Measurements from ENCODE around the gene NR1D1. TPM values are rescaled to one million over a fixed set of nuclear protein-coding genes. Genes with fewer than 3 reads are reported as not detected.

Gene NR1D1
- polyA plus RNA-seq, 1 of the 3 experiments (the other 2 are of a cell fraction) = 6.5 TPM

DNA sequence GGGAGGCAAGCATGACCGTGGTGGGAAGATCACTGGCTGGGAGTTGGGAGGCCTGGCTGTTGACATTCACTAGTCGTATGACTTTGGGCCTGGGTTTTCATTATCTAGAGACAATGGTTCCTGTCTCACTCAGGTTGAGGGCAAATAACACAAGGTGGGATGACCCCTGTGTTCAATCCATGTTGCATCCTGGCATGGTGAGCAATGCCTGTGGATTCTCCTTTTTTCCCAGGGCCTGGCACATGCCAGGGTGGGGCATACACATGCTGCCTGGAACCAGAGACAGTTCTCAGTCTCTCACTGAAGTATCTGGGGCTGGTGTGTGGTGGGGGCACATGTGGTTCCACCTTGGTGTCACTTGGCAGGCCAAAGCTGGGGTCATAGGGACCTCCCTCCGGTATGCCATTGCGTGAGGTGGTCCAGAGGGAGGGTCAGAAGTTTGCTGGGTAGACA is 32.2 kb downstream of the NR1D1 start:
- peak overlapping the region in 1 of 2 experiments; percentile 26; a peak in 2 of 4 replicates for H3K4me3 ChIP-seq (ENCODE audit: low read depth in 2 of 2, low read length in 1 of 2)
- peak overlapping the region; percentile 81 for H3K4me2 ChIP-seq
- no peak for TF ChIP-seq FOXM1 (IDR thresholded peaks at IDR 0.05; ENCODE audit: low read depth)
- TF ChIP-seq GABPA (IDR thresholded peaks at IDR 0.05; ENCODE audit: low read depth) = no peak
- TF ChIP-seq, protein P1, sequence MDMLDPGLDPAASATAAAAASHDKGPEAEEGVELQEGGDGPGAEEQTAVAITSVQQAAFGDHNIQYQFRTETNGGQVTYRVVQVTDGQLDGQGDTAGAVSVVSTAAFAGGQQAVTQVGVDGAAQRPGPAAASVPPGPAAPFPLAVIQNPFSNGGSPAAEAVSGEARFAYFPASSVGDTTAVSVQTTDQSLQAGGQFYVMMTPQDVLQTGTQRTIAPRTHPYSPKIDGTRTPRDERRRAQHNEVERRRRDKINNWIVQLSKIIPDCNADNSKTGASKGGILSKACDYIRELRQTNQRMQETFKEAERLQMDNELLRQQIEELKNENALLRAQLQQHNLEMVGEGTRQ (IDR thresholded peaks at IDR 0.05; ENCODE audit: borderline replicate concordance, low read depth, low read length) = no peak
- no peak for TF ChIP-seq RAD21 (IDR thresholded peaks at IDR 0.05; ENCODE audit: low read length)
- TF ChIP-seq SMC3 (IDR thresholded peaks at IDR 0.05; ENCODE audit: low read depth, low read length) = no peak
- no peak for TF ChIP-seq MEF2A (IDR thresholded peaks at IDR 0.05; ENCODE audit: borderline replicate concordance, low read depth)
- TF ChIP-seq NRF1 (IDR thresholded peaks at IDR 0.05; ENCODE audit: low read depth, low read length) = no peak
- TF ChIP-seq, protein P2, sequence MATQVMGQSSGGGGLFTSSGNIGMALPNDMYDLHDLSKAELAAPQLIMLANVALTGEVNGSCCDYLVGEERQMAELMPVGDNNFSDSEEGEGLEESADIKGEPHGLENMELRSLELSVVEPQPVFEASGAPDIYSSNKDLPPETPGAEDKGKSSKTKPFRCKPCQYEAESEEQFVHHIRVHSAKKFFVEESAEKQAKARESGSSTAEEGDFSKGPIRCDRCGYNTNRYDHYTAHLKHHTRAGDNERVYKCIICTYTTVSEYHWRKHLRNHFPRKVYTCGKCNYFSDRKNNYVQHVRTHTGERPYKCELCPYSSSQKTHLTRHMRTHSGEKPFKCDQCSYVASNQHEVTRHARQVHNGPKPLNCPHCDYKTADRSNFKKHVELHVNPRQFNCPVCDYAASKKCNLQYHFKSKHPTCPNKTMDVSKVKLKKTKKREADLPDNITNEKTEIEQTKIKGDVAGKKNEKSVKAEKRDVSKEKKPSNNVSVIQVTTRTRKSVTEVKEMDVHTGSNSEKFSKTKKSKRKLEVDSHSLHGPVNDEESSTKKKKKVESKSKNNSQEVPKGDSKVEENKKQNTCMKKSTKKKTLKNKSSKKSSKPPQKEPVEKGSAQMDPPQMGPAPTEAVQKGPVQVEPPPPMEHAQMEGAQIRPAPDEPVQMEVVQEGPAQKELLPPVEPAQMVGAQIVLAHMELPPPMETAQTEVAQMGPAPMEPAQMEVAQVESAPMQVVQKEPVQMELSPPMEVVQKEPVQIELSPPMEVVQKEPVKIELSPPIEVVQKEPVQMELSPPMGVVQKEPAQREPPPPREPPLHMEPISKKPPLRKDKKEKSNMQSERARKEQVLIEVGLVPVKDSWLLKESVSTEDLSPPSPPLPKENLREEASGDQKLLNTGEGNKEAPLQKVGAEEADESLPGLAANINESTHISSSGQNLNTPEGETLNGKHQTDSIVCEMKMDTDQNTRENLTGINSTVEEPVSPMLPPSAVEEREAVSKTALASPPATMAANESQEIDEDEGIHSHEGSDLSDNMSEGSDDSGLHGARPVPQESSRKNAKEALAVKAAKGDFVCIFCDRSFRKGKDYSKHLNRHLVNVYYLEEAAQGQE (IDR thresholded peaks at IDR 0.05; ENCODE audit: low read depth, low read length) = no peak
- TF ChIP-seq, protein P3, sequence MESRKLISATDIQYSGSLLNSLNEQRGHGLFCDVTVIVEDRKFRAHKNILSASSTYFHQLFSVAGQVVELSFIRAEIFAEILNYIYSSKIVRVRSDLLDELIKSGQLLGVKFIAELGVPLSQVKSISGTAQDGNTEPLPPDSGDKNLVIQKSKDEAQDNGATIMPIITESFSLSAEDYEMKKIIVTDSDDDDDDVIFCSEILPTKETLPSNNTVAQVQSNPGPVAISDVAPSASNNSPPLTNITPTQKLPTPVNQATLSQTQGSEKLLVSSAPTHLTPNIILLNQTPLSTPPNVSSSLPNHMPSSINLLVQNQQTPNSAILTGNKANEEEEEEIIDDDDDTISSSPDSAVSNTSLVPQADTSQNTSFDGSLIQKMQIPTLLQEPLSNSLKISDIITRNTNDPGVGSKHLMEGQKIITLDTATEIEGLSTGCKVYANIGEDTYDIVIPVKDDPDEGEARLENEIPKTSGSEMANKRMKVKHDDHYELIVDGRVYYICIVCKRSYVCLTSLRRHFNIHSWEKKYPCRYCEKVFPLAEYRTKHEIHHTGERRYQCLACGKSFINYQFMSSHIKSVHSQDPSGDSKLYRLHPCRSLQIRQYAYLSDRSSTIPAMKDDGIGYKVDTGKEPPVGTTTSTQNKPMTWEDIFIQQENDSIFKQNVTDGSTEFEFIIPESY (IDR thresholded peaks at IDR 0.05; ENCODE audit: borderline replicate concordance, low read depth) = no peak
- no peak for TF ChIP-seq EZH2phosphoT487 (IDR thresholded peaks at IDR 0.05; ENCODE audit: borderline replicate concordance, low read depth)
- TF ChIP-seq, protein P4, sequence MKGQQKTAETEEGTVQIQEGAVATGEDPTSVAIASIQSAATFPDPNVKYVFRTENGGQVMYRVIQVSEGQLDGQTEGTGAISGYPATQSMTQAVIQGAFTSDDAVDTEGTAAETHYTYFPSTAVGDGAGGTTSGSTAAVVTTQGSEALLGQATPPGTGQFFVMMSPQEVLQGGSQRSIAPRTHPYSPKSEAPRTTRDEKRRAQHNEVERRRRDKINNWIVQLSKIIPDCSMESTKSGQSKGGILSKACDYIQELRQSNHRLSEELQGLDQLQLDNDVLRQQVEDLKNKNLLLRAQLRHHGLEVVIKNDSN (IDR thresholded peaks at IDR 0.05; ENCODE audit: borderline replicate concordance, low read depth) = no peak
- TF ChIP-seq RFX5 (IDR thresholded peaks at IDR 0.05; ENCODE audit: low read length) = no peak
- no peaks in the 10 kb centered on the region for H3K36me3 ChIP-seq (replicated peaks in 1 of 2; ENCODE audit: control insufficient read depth in 1 of 2, insufficient read depth in 2 of 2, low read length in 1 of 2)
- H3K9me3 ChIP-seq = no peaks in the 10 kb centered on the region
- H3K9ac ChIP-seq = peak overlapping the region; percentile 64
- H3K4me1 ChIP-seq (ENCODE audit: control insufficient read depth in 1 of 2, insufficient read depth in 2 of 2, low read depth in 1 of 2, low read length in 1 of 2) = peaks cover 63 to 80% of the 10 kb centered on the region in 2 experiments
- DNase-seq = no peak
- H3K79me2 ChIP-seq (ENCODE audit: insufficient read depth) = peaks cover 60% of the 10 kb centered on the region; the same call in 1 of the 2 replicates
- H3K27me3 ChIP-seq (ENCODE audit: insufficient read depth) = no peaks in the 10 kb centered on the region
- ChIA-PET POLR2A (interaction anchor here (1.8 kb wide), 1 partner anchor 45 kb away, joined by 7 read pairs; no protein-coding TSS in a partner anchor), CTCF (interaction anchor here (9.3 to 12.8 kb wide), 2 partner anchors 16 to 44 kb away, joined by 100 read pairs; no protein-coding TSS in a partner anchor)
- H3K27ac ChIP-seq (ENCODE audit: low read depth in 2 of 2, low read length in 1 of 2) = peak overlapping the region; percentile 72 to 93
- H3K9me2 ChIP-seq = no peaks in the 10 kb centered on the region
- H3F3A ChIP-seq (replicated peaks; ENCODE audit: insufficient read depth) = peaks cover 13% of the 10 kb centered on the region
- H2AFZ ChIP-seq (ENCODE audit: low read depth) = no peak overlapping the region
- 0 out of 2 replicates have a peak, but pooled peaks cover 3% of the 10 kb centered on the region for H4K20me1 ChIP-seq (ENCODE audit: insufficient read depth)
- 94% methylated on average over 4 of the region's 4 CpGs for WGBS (ENCODE audit: low lambda C conversion rate)
